ENCODE results near the gene DENR.

GRCh38 chr12:122757568-122757967 lies 4.9 kb downstream of the DENR start:
- TF ChIP-seq CTCF (IDR thresholded peaks at IDR 0.05) (no peak), POLR2A (IDR thresholded peaks at IDR 0.05) (no peak), POLR2AphosphoS5 (IDR thresholded peaks at IDR 0.05) (no peak)

Data from sigmoid colon (tissue), 4 donors.